Nephron progenitor cell (in vitro differentiated cells): ENCODE measurements around the gene SLC18A2.
A peak's percentile ranks its signal among the peaks of the same experiment; 100 is the strongest.

Source experiments
- DNase-seq: peaks from one replicate; pipeline ENCODE4 v3.0.0; 2021
- H3K27ac Mint-ChIP-seq: 2 replicates; pipeline ENCODE4 v1.8.0; 2021; ENCODE audit warnings: mild to moderate bottlenecking, moderate library complexity, mixed read lengths
- H3K27me3 Mint-ChIP-seq: 2 replicates; pipeline ENCODE4 v1.8.0; 2021; ENCODE audit warnings: mild to moderate bottlenecking, low read depth, mixed read lengths; ENCODE audit not compliant: poor library complexity
- H3K36me3 Mint-ChIP-seq: 2 replicates; pipeline ENCODE4 v1.8.0; 2021; ENCODE audit warnings: low read depth, mixed read lengths
- H3K4me1 Mint-ChIP-seq: 2 replicates; pipeline ENCODE4 v1.8.0; 2021; ENCODE audit warnings: mixed read lengths
- H3K4me3 Mint-ChIP-seq: 2 replicates; pipeline ENCODE4 v1.8.0; 2021; ENCODE audit warnings: mild to moderate bottlenecking, moderate library complexity, mixed read lengths
- H3K9me3 Mint-ChIP-seq: 2 replicates; pipeline ENCODE4 v1.8.0; 2021; ENCODE audit warnings: mild to moderate bottlenecking, moderate library complexity, mixed read lengths
- TF ChIP-seq, protein P1 (sequence below): fragments of 200-600 bp; sonication (generic); IDR thresholded peaks from 2 replicates; pipeline ENCODE4 v1.5.0; 2021; ENCODE audit warnings: antibody characterized with exemption

SLC18A2 gene

DNA sequence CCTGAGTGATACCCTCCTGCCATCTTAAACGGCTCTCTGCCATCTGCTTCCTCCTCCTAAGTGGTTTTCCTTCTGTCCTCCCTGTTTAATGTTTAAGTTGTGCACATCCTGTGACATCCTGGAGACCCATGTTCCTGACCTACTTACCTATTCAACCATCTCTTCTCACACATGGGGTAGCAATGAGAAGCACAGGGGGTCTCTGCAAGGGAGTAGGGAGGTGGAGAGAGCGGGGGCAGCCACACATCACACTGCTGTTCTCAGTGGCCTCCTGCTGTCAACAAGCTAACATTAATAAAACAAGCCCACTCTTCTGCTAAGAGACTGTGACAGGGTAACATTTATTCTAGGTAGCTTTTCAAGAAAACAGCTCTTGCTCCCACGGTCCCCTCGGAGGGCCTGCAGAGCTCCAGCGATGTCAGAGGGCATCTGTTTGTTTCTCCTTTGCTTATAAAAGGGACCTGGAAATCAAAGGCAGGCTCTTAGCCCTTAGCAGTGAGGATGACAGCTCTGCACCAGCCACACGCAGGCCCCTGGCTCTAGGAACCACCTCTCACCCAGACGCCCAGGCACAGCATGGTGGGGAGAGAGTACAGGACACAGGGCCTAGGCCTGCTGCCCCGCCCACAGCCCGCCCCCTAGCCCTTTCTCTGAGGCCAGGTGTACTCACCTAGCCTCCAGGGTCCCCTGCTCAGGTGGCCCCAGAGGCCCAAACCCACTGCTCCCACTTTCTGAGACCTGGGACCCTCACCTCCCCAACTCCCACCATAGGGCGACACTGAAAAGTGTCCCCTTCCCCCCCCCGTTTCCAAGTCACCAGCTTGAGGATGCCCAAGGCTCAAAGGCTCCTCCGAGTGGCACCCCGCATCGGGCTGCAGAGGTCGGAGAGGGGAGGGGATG is 943 bp upstream of the SLC18A2 start:
- H3K4me1 Mint-ChIP-seq: peaks cover 10% of the 10 kb centered on the region
- peaks cover 83% of the 10 kb centered on the region for H3K27me3 Mint-ChIP-seq
- DNase-seq: no peak
- peak overlapping the region; percentile 58 for H3K4me3 Mint-ChIP-seq
- H3K36me3 Mint-ChIP-seq: no peaks in the 10 kb centered on the region
- H3K27ac Mint-ChIP-seq: no peak overlapping the region
- TF ChIP-seq, protein P1, sequence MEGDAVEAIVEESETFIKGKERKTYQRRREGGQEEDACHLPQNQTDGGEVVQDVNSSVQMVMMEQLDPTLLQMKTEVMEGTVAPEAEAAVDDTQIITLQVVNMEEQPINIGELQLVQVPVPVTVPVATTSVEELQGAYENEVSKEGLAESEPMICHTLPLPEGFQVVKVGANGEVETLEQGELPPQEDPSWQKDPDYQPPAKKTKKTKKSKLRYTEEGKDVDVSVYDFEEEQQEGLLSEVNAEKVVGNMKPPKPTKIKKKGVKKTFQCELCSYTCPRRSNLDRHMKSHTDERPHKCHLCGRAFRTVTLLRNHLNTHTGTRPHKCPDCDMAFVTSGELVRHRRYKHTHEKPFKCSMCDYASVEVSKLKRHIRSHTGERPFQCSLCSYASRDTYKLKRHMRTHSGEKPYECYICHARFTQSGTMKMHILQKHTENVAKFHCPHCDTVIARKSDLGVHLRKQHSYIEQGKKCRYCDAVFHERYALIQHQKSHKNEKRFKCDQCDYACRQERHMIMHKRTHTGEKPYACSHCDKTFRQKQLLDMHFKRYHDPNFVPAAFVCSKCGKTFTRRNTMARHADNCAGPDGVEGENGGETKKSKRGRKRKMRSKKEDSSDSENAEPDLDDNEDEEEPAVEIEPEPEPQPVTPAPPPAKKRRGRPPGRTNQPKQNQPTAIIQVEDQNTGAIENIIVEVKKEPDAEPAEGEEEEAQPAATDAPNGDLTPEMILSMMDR: no peak
- no peaks in the 10 kb centered on the region for H3K9me3 Mint-ChIP-seq

DNA sequence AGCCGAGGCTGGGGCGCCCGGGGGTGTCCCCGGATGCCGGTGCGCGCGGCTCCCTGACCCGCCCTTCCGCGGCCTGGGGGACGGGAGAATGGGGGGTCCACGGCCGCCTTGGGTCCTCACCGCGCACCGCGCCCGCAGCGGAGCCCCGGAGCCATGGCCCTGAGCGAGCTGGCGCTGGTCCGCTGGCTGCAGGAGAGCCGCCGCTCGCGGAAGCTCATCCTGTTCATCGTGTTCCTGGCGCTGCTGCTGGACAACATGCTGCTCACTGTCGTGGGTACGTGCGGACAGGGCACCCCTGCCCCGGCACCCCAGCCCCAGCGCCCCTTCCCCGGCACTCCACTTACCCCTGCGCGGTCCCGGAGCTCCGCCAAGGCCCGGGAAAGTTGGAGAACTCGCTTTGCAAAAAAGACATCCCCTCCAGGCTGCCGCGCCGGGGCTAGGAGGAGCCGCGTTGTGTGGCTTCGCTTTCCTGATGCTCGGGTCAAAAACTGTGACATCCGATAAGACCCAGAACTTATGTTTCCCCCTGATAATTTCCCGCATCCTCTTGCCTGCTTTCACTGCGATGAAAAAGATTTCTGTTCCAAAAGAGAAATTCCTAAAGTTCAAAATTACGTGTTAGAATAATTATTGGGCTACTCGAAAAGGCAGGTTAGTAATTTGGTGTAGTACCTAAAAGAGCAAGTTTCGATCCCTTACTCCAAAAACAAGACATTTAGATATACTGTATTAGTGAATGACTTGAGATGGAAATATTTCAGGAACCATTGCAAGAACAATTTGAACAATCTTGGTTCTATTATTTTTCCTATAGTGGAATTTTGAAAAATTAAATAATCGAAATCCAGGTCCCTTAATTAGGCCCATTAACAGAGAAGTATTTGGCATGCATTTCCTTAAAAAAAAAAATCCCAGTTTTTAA is 888 bp downstream of the SLC18A2 start:
- peak; percentile 56 for DNase-seq
- TF ChIP-seq, protein P1: no peak
- Mint-ChIP-seq H3K36me3 (no peaks in the 10 kb centered on the region), H3K4me1 (peaks cover 11% of the 10 kb centered on the region), H3K27me3 (peaks cover 65% of the 10 kb centered on the region), H3K4me3 (peak overlapping the region; percentile 82), H3K27ac (no peak overlapping the region), H3K9me3 (no peaks in the 10 kb centered on the region)

DNA sequence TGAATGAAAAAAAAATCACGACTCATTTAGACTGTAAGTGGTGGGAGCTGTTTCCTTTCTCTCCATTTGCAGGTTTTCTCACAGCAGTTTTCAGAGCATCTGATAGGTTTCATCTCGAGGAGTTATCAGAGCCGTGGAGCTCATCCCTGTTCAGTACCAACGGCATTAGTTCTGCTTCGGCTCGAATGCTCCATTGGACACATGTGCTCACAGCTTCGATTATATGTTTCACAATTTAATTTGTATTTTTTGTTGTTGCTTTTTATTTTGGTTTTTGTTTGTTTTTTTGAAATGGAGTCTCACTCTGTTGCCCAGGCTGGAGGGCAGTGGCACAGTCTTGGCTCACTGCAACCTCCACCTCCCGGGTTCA is 1.5 kb downstream of the SLC18A2 start:
- H3K9me3 Mint-ChIP-seq: no peaks in the 10 kb centered on the region
- H3K27ac Mint-ChIP-seq: no peak overlapping the region
- no peak for DNase-seq
- peaks cover 17% of the 10 kb centered on the region for H3K4me1 Mint-ChIP-seq
- peak overlapping the region; percentile 82 for H3K4me3 Mint-ChIP-seq
- H3K27me3 Mint-ChIP-seq: peaks cover 64% of the 10 kb centered on the region
- TF ChIP-seq, protein P1: no peak
- H3K36me3 Mint-ChIP-seq: no peaks in the 10 kb centered on the region

GRCh38 chr10:117246997-117247671 is 6.2 kb downstream of the SLC18A2 start:
- no peaks in the 10 kb centered on the region for H3K9me3 Mint-ChIP-seq
- no peak overlapping the region for H3K4me3 Mint-ChIP-seq
- H3K36me3 Mint-ChIP-seq: no peaks in the 10 kb centered on the region
- H3K27ac Mint-ChIP-seq: no peak overlapping the region
- DNase-seq: no peak
- TF ChIP-seq, protein P1: no peak
- H3K27me3 Mint-ChIP-seq: peaks cover 41% of the 10 kb centered on the region
- peaks cover 24% of the 10 kb centered on the region for H3K4me1 Mint-ChIP-seq

GRCh38 chr10:117248750-117249465 is 8.0 kb downstream of the SLC18A2 start:
- Mint-ChIP-seq H3K4me1 (peaks cover 26% of the 10 kb centered on the region), H3K27me3 (peaks cover 23% of the 10 kb centered on the region), H3K36me3 (no peaks in the 10 kb centered on the region), H3K4me3 (no peak overlapping the region), H3K27ac (no peak overlapping the region), H3K9me3 (no peaks in the 10 kb centered on the region)
- DNase-seq: no peak
- TF ChIP-seq, protein P1: no peak
